T-helper 1 cell (primary cell): ENCODE data around the gene LAMC3.
"Not testable (repeated sequence)": the region's sequence is repeated elsewhere in the genome, so short reads cannot be mapped to it uniquely, and the experiment has no call there.

Experiments
- DNase-seq, 5 donors: peaks; one replicate each; pipeline ENCODE4 v3.0.0-alpha.2; 2012 to 2020

Gene LAMC3

DNA sequence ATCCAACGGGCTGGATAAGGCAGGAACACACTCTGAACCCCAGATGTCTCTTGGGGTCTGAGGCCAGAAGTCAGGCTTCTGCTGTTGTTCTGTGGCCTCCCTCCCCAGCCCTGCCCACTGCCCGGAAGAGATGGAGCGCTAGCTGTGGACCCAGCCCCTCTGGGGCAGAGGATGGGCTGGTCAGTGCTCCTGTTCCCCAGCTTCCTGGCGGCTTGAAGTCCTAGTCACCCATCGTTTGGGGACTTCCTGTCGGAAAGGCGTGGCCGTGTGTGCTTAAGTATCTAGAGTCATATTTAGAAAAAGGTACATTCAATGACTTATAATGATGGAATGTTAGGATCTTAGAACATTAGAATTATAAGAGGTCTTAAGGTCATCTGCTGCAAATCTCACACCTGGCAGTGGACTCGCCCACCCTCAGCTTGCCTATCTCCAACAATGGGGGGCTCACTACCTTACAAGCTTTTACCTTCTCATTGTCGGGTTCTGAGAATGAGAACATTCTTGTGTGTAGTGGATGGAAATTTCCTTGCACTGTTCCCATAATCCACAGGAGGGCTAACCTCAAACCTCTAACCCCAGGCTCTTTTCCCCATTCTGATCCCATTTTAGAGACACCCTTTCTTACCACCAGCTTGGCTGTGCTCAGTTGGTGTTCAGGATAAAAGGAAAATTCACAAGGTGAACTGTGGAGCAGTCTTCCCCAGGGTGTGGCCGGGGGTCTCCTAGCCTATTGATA lies 74.0 kb downstream of the LAMC3 start:
- no peak for DNase-seq

DNA sequence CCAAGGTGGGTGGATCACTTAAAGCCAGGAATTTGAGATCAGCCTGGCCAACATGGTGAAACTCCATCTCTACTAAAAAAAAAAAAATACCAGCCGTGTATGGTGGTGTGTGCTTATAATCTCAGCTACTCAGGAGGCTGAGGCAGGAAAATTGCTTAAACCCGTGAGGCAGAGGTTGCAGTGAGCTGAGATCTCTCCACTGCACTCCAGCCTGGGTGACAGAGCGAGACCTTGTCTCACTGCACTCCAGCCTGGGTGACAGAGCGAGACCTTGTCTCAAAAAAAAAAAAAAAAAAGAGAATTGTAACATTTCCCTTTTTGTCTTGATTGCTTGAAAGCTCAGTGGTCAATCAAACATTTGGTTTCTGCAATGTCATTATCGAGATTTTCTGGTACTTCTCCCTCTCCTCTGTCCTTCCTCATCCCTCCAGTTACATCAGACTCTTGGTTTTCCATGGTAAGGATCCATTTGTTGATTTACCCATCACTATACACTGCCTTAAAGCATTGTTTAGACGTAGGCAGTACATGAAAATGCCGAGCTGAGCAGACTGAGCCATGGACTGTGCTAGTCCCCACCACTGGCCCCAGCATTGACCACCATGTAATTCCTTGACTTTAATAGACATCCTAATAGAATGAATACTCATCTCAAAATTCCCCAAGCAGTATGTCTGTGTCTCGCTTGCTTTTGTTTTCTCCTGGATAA lies 75.8 kb downstream of the LAMC3 start:
- DNase-seq = no peak

DNA sequence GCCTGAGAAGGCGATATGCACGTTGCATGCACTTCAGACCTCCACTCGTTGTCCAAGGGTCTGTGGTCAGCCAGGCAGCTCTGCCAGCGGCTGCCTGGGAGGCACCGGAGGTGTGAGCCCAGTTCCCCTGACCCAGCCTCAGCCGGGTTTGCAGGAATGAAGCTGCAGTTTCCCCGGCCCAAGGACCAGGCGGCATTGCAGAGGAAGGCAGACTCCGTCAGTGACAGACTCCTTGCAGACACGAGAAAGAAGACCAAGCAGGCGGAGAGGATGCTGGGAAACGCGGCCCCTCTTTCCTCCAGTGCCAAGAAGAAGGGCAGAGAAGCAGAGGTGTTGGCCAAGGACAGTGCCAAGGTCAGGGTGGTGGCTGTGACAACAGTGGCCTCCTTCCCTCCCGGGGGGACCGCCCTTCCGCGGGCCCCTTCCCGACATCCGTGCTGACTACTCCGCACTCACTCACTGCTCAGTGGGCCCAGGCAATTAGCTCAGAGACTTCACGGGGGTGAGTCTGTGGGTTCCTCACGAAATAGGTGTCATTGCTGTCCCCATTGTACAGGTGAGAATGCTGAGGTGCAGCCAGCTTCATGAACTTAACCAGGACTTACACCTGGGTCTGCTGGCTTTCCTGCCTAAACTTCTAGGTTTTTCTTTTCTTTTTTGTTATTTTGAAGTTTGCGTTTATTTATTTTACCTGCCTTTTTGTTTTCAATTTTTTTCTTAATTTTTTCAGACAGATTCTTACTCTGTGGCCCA lies 76.6 kb downstream of the LAMC3 start:
- DNase-seq = no peak

DNA sequence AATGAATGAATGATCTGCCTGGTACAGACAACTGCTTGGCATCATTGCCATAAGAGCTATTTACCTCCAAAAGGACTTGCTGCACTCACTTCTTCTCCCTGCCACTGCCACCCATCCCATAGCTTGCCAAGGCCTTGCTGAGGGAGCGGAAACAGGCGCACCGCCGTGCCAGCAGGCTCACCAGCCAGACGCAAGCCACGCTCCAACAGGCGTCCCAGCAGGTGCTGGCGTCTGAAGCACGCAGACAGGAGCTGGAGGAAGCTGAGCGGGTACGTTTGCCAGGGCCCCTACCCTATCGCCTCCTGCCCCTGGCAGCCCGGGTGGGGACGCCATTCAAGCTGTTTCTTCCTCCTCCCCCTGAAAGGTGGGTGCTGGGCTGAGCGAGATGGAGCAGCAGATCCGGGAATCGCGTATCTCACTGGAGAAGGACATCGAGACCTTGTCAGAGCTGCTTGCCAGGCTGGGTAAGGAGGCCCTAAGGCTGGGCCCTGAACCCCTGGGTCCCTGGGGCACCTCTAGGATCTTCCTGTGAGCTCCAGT lies 78.5 kb downstream of the LAMC3 start:
- DNase-seq = no peak

DNA sequence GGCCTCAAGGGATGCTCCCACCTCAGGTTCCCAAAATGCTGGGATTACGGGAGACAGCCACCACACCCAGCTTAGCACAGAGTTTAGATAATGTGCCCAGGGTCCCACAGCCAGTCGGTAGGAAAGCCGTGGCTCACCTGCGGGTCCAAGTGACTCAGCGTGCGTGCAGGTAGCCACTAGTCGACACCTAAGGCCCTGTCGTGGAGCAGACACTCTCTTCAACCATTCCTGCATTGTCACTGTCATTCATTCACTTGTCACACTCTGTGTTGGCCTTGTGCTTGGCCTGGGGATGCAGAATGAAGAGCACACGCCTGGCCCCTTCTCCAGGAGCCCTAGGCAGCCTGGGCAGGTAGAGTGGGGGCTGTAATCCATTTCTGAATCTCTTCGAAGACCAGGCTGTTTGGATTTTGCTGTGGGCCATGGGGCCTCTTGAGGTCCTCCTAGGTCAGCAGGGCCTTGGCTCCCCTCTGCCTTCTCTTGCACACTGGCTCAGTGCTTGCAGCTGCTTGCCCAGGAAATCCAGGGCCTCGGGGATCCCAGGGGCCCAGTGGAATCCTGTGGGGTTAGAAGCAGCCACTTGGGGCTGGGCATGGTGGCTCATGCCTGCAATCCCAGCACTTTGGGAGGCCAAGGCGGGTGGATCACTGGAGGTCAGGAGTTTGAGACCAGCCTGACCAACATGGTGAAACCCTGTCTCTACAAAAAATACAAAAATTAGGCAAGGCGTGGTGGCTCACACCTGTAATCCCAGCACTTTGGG lies 81.2 kb downstream of the LAMC3 start:
- no peak for DNase-seq

DNA sequence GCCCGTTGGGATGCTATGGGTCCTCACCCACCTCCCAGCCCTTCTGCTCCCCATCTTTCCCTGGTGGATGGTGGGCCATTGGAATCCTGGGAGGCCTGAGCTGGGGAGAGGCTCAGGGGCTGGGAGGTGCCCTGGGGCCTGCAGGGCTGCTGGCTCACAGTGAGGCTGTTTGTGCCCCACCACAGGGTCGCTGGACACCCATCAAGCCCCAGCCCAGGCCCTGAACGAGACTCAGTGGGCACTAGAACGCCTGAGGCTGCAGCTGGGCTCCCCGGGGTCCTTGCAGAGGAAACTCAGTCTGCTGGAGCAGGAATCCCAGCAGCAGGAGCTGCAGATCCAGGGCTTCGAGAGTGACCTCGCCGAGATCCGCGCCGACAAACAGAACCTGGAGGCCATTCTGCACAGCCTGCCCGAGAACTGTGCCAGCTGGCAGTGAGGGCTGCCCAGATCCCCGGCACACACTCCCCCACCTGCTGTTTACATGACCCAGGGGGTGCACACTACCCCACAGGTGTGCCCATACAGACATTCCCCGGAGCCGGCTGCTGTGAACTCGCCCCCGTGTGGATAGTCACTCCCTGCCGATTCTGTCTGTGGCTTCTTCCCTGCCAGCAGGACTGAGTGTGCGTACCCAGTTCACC lies 82.5 kb downstream of the LAMC3 start:
- no peak for DNase-seq

DNA sequence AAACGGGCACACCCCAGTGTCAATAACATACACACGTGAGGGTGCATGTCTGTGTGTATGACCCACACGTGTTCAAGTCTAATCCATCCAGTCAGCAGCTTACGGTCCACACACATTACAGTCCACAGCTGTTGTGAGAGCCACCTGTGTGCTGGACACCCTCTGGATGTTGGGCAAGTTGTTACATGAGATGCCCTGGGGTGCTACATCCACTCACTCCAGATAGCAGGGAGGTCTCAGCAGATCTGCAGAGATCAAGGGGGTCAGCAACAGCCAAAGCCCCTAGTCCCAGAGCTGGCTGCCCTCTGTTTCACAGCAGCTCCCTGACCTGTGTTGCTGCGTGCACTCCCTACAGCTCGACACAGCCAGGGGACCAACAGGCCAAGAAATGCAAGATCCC lies 83.1 kb downstream of the LAMC3 start:
- no peak for DNase-seq

DNA sequence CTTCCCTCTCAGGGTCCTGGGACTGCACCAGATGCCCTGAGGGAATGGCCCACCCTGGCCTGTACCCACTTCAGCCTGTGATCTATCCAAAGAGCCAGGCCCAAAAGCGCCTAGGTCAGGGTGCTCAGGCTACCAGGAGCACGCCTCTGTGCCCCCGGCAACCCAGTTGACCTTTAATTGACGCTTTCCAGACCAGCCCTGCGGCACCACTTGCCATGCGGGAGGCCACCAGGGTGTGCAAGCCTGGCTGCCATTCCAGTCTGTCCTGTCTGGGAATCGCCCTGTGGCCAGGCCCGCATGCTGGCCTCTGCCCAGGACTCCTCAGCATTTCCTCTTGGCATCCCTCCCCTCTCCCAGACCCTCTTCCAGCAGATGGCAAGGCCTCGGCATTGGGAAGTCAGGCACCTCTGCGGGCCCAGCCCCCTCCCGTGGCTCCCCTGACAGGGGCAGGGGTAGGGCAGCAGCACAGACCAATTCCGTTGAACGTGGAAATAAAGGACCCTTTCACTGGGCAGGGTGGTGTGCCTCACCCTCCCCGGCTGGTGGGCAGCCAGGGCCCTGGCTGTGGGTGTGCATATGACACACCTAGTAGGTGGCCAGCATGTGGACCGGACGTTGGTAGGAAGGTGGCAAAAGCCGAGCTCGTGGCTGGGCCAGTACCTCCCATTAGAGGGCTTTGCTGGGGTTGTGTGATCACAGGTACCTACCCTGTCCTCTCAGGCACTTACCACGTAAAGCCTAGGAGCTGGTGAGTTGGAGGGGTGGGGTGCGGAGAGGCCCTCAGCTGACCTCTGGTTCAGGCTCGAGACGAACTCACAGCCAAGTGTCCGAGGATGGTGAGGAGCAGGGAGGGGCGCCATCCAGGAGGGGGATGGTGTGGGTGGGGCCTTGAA lies 83.8 kb downstream of the LAMC3 start:
- no peak for DNase-seq

DNA sequence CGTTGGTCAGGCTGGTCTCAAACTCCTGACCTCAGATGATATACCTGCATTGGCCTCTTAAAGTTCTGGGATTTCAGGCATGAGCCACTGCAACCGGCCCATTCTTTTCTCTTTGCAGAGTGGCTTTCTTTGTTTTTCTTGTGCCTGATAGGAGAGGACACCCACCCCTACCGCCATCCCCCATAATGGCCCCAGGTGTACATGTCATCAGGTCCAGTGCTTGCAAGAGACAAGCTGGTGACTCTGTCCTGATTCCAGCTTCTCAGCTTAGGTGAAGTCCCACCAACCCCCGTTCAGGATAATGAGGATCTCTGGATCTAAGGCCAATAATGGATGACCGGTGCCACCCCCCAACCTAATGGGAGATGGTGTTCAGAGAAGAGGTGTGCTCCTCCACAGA lies 85.0 kb downstream of the LAMC3 start:
- DNase-seq = no peak

DNA sequence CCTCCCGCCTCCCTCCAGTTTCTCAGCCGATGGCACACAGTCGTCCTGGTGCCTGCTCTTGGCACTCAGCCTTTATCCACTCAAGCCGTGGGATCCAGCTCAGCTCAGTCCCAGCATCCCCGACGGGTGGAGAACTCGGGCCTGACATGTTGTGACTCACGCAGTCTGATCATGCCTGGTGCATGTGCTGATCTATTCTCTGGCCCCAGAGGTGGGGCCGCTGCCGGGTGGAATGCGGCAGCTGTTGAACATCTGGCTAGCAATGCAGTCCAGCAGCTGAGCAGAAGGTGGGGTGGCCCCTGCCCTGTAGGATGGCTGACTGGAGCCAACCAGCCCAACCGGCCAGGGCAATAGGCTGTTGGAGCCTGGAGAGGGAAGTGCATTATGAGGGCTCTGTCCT lies 85.6 kb downstream of the LAMC3 start:
- DNase-seq = no peak

DNA sequence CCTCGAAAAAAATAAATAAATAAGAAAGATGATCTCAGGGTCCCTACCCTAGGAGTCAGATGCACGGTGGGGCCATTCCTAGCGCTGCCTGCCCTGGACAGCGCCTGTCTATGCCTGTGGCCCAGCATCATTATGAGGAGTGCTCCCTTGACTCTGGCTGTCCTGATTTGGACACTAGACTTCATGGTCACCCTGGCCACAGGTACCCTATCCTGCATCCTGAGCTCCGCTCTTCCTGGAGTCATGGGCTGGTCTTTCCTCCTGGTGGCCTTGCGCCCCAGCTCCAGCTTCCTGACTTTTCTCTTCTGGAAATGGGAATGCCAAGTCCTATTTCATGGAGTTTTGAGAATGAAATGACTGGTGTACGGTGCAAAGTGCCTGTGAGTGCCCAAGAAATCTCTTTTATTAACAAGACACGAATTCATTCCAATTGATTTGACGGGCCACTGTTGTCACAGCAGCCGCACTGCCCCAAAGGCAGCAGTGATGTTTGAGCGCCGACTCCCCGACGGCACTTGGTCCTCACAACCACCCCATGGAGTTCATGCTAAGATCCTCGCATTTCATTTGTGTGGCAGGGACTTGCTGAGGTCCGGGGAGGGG lies 86.8 kb downstream of the LAMC3 start:
- no peak for DNase-seq

DNA sequence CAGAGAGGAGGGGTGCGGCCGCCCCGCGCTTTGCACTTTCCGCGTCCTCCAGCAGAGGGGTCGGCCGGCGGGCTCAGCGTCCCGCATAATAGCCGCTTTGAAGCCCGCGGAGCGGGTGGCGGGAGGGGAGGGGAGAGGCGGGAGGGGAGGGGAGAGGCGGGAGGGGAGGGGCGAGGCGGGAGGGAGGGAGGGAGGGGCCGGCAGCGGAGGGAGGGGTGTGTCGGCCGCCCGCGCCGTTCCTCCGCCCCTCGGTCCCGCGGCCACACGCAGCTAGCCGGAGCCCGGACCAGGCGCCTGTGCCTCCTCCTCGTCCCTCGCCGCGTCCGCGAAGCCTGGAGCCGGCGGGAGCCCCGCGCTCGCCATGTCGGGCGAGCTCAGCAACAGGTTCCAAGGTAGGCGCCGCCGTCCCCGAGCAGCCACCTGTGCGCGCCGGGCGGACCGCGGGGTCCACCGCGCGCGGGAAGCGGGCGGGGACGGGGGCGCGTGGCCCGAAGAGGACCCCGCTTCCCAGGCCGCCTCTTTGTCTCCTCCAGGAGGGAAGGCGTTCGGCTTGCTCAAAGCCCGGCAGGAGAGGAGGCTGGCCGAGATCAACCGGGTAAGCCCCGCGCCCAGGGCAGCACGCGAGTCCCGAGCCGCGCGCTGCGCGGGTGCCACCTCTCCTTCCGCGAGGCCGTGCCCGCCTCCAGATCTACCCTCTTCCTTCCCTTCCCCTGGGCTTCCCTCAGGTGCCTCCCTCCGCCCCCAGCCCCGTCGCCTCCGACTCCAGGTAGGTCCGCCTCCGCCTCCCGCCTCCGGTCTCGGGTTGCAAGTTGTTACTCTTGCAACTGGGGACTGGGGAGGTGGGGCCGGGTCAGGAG lies 87.5 kb downstream of the LAMC3 start, which contains the start of gene AIF1L:
TSS of gene AIF1L (plus strand) at position 263 of the 857 bp plus-strand sequence. CDS start at position 362, 99 bp downstream.
- DNase-seq = no peak

DNA sequence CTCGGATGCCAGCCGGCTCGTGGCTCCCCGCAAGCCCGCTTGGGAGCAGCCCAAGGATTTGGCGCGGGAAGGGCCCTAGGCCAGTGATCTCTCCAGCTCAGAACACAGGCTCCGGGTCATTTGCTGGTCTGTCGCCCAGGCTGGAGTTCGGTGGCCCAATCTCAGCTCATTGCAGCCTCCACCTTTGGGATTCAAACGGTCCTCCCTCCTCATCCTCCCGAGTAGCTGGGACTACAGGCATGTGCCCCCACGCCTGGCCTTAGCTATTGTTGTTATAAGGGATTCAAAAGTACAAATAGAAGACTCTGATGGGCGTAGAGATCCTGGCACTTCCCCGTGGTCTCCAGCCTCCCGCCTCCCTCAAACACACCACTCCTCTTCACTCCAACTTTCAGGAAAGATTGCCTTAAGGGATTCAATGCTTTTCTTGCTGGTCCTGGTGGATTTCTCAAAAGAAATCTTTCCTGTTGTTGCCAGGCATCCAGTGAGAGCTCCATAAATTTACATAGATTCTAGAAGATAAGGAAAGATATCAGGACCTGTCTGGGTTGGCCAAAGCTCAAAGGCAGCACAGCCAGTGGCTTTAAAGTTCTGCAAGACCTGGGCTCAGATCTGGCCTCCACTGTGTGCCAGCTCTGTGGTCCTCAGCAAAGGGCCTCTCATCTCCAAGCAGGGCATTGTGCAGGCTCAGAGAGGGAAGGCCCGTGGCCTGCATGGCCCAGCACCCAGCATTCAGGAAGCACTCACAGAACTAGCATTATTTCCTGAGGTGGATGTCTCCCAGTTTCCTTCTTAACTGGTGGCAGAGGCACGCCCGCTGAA lies 88.4 kb downstream of the LAMC3 start:
- no peak for DNase-seq

DNA sequence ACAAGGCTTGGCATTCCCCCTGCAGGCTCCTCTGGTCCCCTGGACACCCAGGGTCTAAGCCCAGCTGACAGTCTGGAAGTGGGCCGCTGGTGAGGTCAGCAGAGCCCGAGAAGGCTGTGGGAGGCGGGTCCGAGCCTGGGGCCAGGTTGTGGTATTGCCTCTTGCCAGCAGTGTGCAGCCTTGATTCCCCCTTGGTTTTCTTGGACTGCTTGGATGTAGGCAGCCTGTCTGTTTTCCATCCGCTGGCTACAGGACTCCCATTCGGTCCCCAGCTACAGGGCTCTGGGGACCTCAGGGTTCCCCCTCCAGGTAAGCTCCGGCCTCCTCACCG lies 88.9 kb downstream of the LAMC3 start:
- no peak for DNase-seq

DNA sequence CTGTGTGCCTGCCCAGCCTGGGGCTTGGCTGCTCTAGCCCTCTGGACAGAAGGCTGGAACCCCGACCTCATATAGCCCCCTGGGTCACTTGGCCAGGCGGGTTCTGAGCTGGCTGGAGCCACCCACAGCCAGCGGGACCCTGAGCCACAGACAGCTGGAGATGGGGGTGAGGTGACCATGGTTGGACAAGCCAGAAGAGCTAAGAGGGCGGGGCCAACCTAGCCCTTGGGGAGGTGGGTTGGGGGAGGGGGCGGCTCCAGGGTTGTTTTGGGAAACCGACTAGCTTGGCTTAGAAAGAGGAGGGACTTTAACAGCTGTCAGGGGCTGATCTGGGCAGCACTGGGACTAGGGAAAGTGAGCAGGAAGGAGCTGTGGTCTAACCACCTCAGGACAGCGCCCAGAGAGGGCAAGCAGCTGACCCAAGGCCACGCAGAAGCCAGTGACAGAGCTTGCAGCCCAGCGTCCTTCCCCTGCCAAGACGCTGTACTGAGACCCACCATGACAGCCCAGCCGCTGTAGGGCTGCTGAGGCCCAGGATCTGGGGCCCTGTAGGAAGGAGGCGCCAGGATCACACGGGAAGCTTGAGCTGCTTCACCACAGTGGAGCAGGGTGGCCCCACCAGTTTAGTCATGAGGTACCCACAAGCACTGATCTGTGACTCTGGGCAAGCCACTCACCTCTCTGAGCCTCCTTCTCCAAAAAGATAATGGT lies 89.6 kb downstream of the LAMC3 start:
- DNase-seq = no peak

DNA sequence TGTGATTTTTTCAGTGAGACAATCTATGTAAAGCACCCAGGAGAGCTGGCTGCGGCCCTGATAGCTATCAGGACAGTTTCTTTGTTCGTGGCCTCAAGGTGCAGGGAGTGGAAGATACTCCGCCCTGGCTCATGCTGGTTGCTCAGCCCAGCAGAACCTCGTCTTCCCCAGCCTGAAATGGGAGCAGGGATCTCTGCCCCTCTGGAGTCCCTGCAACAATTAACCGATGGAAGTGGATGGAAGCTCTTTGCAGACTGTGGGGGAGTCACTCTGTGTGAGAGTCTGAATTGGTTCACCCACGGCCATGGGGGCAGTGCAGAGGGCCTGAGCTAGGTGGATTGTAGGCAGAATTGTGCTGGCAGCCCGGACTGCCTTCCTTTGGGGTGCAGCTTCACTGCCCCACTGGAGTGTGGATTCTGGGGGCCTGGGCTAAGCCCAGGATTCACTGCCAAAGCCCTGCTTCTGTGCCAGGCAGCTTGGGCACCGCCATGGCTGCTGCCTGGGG lies 90.2 kb downstream of the LAMC3 start:
- no peak for DNase-seq

DNA sequence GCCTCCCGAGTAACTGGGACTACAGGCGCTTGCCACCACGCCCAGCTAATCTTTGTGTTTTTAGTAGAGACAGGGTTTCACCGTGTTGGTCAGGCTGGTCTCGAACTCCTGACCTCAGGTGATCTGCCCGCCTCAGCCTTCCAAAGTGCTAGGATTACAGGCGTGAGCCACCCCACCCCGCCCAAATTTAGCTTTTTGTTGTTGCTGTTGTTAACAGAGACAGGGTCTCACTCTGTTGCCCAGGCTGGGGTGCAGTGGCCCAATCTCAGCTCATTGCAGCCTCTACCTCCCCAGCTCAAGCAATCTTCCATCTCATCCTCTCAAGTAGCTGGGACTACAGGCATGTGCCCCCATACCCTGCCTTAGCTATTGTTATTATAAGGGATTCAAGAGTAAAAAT lies 90.9 kb downstream of the LAMC3 start:
- not testable (repeated sequence) for DNase-seq

DNA sequence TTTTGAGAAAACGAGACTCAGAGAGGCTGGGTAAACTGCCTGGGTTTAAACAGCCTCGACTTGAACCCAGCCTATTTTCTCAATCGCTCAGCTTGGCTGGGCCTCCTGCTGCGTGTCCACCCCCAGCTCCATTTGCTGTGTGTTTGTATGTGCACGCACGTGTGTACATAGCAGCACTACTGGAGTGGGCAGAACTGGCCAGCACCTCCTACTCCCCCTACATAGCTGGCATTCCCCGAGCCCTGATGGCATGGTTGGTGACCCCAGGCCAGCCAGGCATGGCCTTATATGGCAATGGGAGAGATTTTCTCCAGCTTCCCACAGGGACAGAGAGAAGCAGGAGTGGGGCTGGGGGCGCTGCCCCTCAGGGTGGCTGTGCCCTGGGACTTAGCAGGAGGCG lies 91.5 kb downstream of the LAMC3 start:
- no peak for DNase-seq
